ENCODE results near the gene MBIP. TPM values are rescaled to one million over a fixed set of nuclear protein-coding genes. Genes with fewer than 3 reads are reported as not detected.

The MBIP gene
- total RNA-seq, 5 donors from 2014 or later (not counting 1 experiment from before 2014, with no cell fraction given), result 15.4 to 42.9 (median 17.8) TPM

Other genes with a start within 250 kb of the MBIP start
- not detected for gene PTCSC3, start 143.9 kb downstream of the MBIP start, total RNA-seq
- gene NKX2-1, start 199.6 kb upstream of the MBIP start, total RNA-seq, result under 1 TPM in 3 of 5 donors, not detected in 2; 0.16 to 0.23 (median 0.16) TPM